ENCODE results near the gene CD7.

DNA sequence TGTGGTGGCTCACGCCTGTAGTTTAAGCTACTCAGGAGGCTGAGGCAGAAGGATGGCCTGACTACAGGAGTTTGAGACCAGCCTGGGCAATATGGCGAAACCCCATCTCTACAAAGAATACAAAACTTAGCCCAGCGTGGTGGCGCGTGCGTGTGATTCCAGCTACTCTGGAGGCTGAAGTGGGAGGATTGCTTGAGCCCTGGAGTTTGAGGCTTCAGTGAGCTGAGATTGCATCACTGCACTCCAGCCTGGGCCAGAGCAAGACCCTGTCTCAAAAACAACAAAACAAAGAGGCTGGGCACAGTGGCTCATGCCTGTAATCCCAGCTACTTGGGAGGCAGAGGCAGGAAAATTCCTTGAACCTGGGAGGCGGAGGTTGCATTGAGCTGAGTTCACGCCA is 36.9 kb downstream of the CD7 start:
- TF ChIP-seq NCOA2 (IDR thresholded peaks at IDR 0.05; ENCODE audit: partially characterized antibody in 2 of 2) (no peak), FOXM1 (IDR thresholded peaks at IDR 0.05; ENCODE audit: low read depth) (no peak), FOXM1 (CRISPR knock-in tag; IDR thresholded peaks at IDR 0.05; ENCODE audit: low read depth) (no peak), SP1 (CRISPR knock-in tag; IDR thresholded peaks at IDR 0.05) (no peak), CBX1 (IDR thresholded peaks at IDR 0.05; ENCODE audit: low read depth) (no peak), FOXJ2 (tag; IDR thresholded peaks at IDR 0.05) (no peak), NONO (IDR thresholded peaks at IDR 0.05; ENCODE audit: low read depth in 2 of 2, low read length in 1 of 2) (no peak), CBX8 (IDR thresholded peaks at IDR 0.05; ENCODE audit: borderline replicate concordance, extremely low read depth, low read depth, low read length, poor library complexity, severe bottlenecking) (no peak)
- TF ChIP-seq, protein P1, sequence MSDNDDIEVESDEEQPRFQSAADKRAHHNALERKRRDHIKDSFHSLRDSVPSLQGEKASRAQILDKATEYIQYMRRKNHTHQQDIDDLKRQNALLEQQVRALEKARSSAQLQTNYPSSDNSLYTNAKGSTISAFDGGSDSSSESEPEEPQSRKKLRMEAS (CRISPR knock-in tag; IDR thresholded peaks at IDR 0.05) = no peak
- TF ChIP-seq, protein P2, sequence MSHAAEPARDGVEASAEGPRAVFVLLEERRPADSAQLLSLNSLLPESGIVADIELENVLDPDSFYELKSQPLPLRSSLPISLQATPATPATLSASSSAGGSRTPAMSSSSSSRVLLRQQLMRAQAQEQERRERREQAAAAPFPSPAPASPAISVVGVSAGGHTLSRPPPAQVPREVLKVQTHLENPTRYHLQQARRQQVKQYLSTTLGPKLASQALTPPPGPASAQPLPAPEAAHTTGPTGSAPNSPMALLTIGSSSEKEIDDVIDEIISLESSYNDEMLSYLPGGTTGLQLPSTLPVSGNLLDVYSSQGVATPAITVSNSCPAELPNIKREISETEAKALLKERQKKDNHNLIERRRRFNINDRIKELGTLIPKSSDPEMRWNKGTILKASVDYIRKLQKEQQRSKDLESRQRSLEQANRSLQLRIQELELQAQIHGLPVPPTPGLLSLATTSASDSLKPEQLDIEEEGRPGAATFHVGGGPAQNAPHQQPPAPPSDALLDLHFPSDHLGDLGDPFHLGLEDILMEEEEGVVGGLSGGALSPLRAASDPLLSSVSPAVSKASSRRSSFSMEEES (CRISPR knock-in tag; IDR thresholded peaks at IDR 0.05) = no peak

Measured in K562 (cell line).